ENCODE data around the gene ZGLP1.
A peak's percentile ranks its signal among the peaks of the same experiment; 100 is the strongest.

ZGLP1 gene

GRCh38 chr19:10274589-10274988 is 35.0 kb downstream of the ZGLP1 start:
- no peak for DNase-seq

- DNase-seq = peak; percentile 82
These were observed 38.0 kb downstream of the ZGLP1 start for GRCh38 chr19:10271543-10272086.

GRCh38 chr19:10270616-10271394 is 38.8 kb downstream of the ZGLP1 start, which contains the start of gene ICAM1:
ICAM1 (plus strand) TSS chr19:10271120; CDS start chr19:10271160, 40 bp downstream.
- DNase-seq = peak; percentile 90

GRCh38 chr19:10270180-10270615 is 39.4 kb downstream of the ZGLP1 start:
- DNase-seq = peak; percentile 89

GRCh38 chr19:10269333-10270179 is 40.1 kb downstream of the ZGLP1 start:
- peak; percentile 87 for DNase-seq

GRCh38 chr19:10268071-10268470 is 41.5 kb downstream of the ZGLP1 start:
- DNase-seq = no peak

- no peak for DNase-seq
These were observed 42.9 kb downstream of the ZGLP1 start for GRCh38 chr19:10266706-10267105.

GRCh38 chr19:10262771-10263170 is 46.8 kb downstream of the ZGLP1 start:
- DNase-seq = no peak

GRCh38 chr19:10260141-10260584 is 49.5 kb downstream of the ZGLP1 start:
- DNase-seq = no peak

- peak; percentile 88 for DNase-seq
These were observed 50.3 kb downstream of the ZGLP1 start for GRCh38 chr19:10259162-10259905.

GRCh38 chr19:10258080-10258710 is 51.4 kb downstream of the ZGLP1 start:
- no peak for DNase-seq

GRCh38 chr19:10256970-10257615 is 52.5 kb downstream of the ZGLP1 start:
- DNase-seq = no peak

GRCh38 chr19:10256551-10256950 is 53.1 kb downstream of the ZGLP1 start:
- DNase-seq = no peak

GRCh38 chr19:10255358-10255757 is 54.3 kb downstream of the ZGLP1 start:
- no peak for DNase-seq

All from CD4-positive, alpha-beta T cell treated with Interleukin-15 for 1 hour (primary cell).